IMR-90 (cell line): Measurements from ENCODE around the gene DMD. TPM values are rescaled to one million over a fixed set of nuclear protein-coding genes. Genes with fewer than 3 reads are reported as not detected.

Experiments
- ATAC-seq: fragments of 200-7000 bp; cut with Tn5 transposase; 2 replicates; pipeline ENCODE4 v1.9.1; 2020; ENCODE audit warnings: low read depth, mild to moderate bottlenecking, moderate library complexity
- BruUV-seq: library from RNA; stranded (reverse); fragments of 400-500 nt; replicated peaks from 2 replicates; lab custom pipeline; 2021; lab: Mats Ljungman, UMichigan
- CTCF ChIA-PET: fragments of 300-600 bp; formaldehyde crosslinking; extraction: SDS; loops from one replicate; lab custom pipeline; 2021; ENCODE audit warnings: antibody characterized with exemption; lab: Yijun Ruan, JAX
- POLR2A ChIA-PET: fragments of 300-600 bp; sonication (Branson Sonifier 250); formaldehyde crosslinking; loops from one replicate; lab custom pipeline; 2022; ENCODE audit warnings: antibody characterized with exemption; ENCODE audit not compliant: unreplicated experiment; lab: Charles Lee
- DNase-seq: peaks from one replicate; pipeline ENCODE4 v3.0.0; 2013
- H2AFZ ChIP-seq: replicated peaks from 2 replicates; pipeline ENCODE3; 2013; ENCODE audit warnings: low read length, mild to moderate bottlenecking; ENCODE audit not compliant: poor library complexity
- H2AK5ac ChIP-seq: 2 replicates; pipeline ENCODE4 v1.6.1; 2013; ENCODE audit warnings: low read depth, low read length, inconsistent platforms
- H2AK9ac ChIP-seq: replicated peaks from 2 replicates; pipeline ENCODE3; 2013; ENCODE audit warnings: mild to moderate bottlenecking, low read depth, low read length, moderate library complexity; ENCODE audit not compliant: poor library complexity
- H2BK120ac ChIP-seq: 2 replicates; pipeline ENCODE4 v1.6.1; 2013; ENCODE audit warnings: low read depth, low read length, inconsistent platforms
- H2BK15ac ChIP-seq: 3 replicates; pipeline ENCODE4 v1.6.1; 2013; ENCODE audit warnings: low read depth, low read length, inconsistent platforms
- H2BK20ac ChIP-seq: 2 replicates; pipeline ENCODE4 v1.6.1; 2013; ENCODE audit warnings: low read depth, mild to moderate bottlenecking, inconsistent platforms, low read length, moderate library complexity
- H2BK5ac ChIP-seq: 2 replicates; pipeline ENCODE4 v1.6.1; 2013; ENCODE audit warnings: mild to moderate bottlenecking, low read depth, low read length, inconsistent platforms; ENCODE audit not compliant: poor library complexity, severe bottlenecking
- H3K14ac ChIP-seq: replicated peaks from 2 replicates; pipeline ENCODE4 v1.6.1; 2013; ENCODE audit warnings: low read depth, low read length, inconsistent platforms
- H3K18ac ChIP-seq: 2 replicates; pipeline ENCODE4 v1.6.1; 2013; ENCODE audit warnings: low read depth, low read length, control low read depth
- H3K23ac ChIP-seq: 2 replicates; pipeline ENCODE4 v1.6.1; 2013; ENCODE audit warnings: low read depth, low read length, inconsistent platforms
- H3K27ac ChIP-seq: 2 replicates; pipeline ENCODE4 v1.5.1; 2013; ENCODE audit warnings: mild to moderate bottlenecking, control low read depth, low read length; ENCODE audit not compliant: insufficient read depth
- H3K27me3 ChIP-seq: 2 replicates; pipeline ENCODE4 v1.6.1; 2013; ENCODE audit warnings: low read length; ENCODE audit not compliant: control insufficient read depth, insufficient read depth
- H3K36me3 ChIP-seq: 2 replicates; pipeline ENCODE4 v1.6.1; 2013; ENCODE audit warnings: low read length, mixed read lengths; ENCODE audit not compliant: control insufficient read depth, insufficient read depth
- H3K4ac ChIP-seq: 2 replicates; pipeline ENCODE4 v1.6.1; 2013; ENCODE audit warnings: low read depth, low read length, inconsistent platforms
- H3K4me1 ChIP-seq: 2 replicates; pipeline ENCODE4 v1.6.1; 2013; ENCODE audit warnings: low read length, mixed read lengths; ENCODE audit not compliant: control insufficient read depth, insufficient read depth
- H3K4me2 ChIP-seq: 2 replicates; pipeline ENCODE4 v1.6.1; 2013; ENCODE audit warnings: low read depth, mild to moderate bottlenecking, control low read depth, low read length, moderate library complexity
- H3K4me3 ChIP-seq: 2 replicates; pipeline ENCODE4 v1.5.1; 2013; ENCODE audit warnings: low read depth, mild to moderate bottlenecking, control low read depth, low read length, moderate library complexity; ENCODE audit not compliant: insufficient read depth
- H3K56ac ChIP-seq: 2 replicates; pipeline ENCODE4 v1.6.1; 2013; ENCODE audit warnings: low read length, inconsistent platforms; ENCODE audit not compliant: insufficient read depth; ENCODE audit errors: extremely low read depth
- H3K79me1 ChIP-seq, 2 experiments: 2 replicates each; pipeline ENCODE4 v1.6.1; 2013; ENCODE audit warnings: low read length in 2 of 2, inconsistent platforms in 1 of 2, low read depth in 1 of 2
- H3K9ac ChIP-seq: 2 replicates; pipeline ENCODE4 v1.6.1; 2013; ENCODE audit warnings: low read depth, low read length, control low read depth
- H3K9me1 ChIP-seq: 2 replicates; pipeline ENCODE4 v1.6.1; 2013; ENCODE audit warnings: low read length, inconsistent platforms; ENCODE audit not compliant: insufficient read depth
- H3K9me3 ChIP-seq: 2 replicates; pipeline ENCODE4 v1.6.1; 2013; ENCODE audit warnings: low read length; ENCODE audit not compliant: control insufficient read depth, insufficient read depth
- H4K20me1 ChIP-seq: 2 replicates; pipeline ENCODE4 v1.6.1; 2013; ENCODE audit warnings: low read length, inconsistent platforms; ENCODE audit not compliant: insufficient read depth
- H4K5ac ChIP-seq: 2 replicates; pipeline ENCODE4 v1.6.1; 2013; ENCODE audit warnings: mild to moderate bottlenecking, low read depth, low read length, control low read depth
- H4K8ac ChIP-seq, 2 experiments: 2 replicates each; pipeline ENCODE4 v1.6.1; 2013; ENCODE audit warnings: low read depth in 2 of 2, low read length in 2 of 2, control low read depth in 1 of 2, inconsistent platforms in 1 of 2
- H4K91ac ChIP-seq: 2 replicates; pipeline ENCODE4 v1.6.1; 2013; ENCODE audit warnings: low read depth, low read length, inconsistent platforms; ENCODE audit not compliant: insufficient read depth
- BHLHE40 ChIP-seq: fragments of 150-350 bp; IDR thresholded peaks from 2 replicates; pipeline ENCODE4 v1.6.1; 2016; ENCODE audit warnings: mild to moderate bottlenecking, low read depth, low read length
- CHD1 ChIP-seq: IDR thresholded peaks from 2 replicates; pipeline ENCODE4 v1.6.1; 2012; ENCODE audit warnings: low read depth, low read length, improper control_type of control experiment
- ELK1 ChIP-seq: fragments of 150-350 bp; IDR thresholded peaks from 2 replicates; pipeline ENCODE4 v1.6.1; 2016; ENCODE audit warnings: low read depth, mild to moderate bottlenecking, low read length, moderate library complexity, borderline replicate concordance
- FOS ChIP-seq: fragments of 150-350 bp; IDR thresholded peaks from 2 replicates; pipeline ENCODE4 v1.6.1; 2016; ENCODE audit warnings: low read depth, low read length
- MAFK ChIP-seq: IDR thresholded peaks from 2 replicates; pipeline ENCODE4 v1.6.1; 2012; ENCODE audit warnings: low read depth, low read length, improper control_type of control experiment
- MAZ ChIP-seq: IDR thresholded peaks from 2 replicates; pipeline ENCODE4 v1.6.1; 2012; ENCODE audit warnings: low read depth, mild to moderate bottlenecking, low read length, improper control_type of control experiment, moderate library complexity, borderline replicate concordance
- NFE2L2 ChIP-seq: fragments of 150-350 bp; IDR thresholded peaks from 2 replicates; pipeline ENCODE4 v1.6.1; 2016; ENCODE audit warnings: low read depth, mild to moderate bottlenecking, low read length
- POLR2A ChIP-seq: IDR thresholded peaks from 2 replicates; pipeline ENCODE4 v1.6.1; 2012; ENCODE audit warnings: mild to moderate bottlenecking, low read depth, low read length
- RAD21 ChIP-seq: IDR thresholded peaks from 2 replicates; pipeline ENCODE4 v1.6.1; 2012; ENCODE audit warnings: low read length, improper control_type of control experiment
- RFX5 ChIP-seq: IDR thresholded peaks from 2 replicates; pipeline ENCODE4 v1.8.0; 2012; ENCODE audit warnings: low read depth, mild to moderate bottlenecking, low read length, moderate library complexity
- SMC3 ChIP-seq: fragments of 150-350 bp; IDR thresholded peaks from 2 replicates; pipeline ENCODE4 v1.6.1; 2016; ENCODE audit warnings: low read depth, mild to moderate bottlenecking, antibody characterized with exemption, low read length, moderate library complexity
- USF2 ChIP-seq: fragments of 150-350 bp; IDR thresholded peaks from 2 replicates; pipeline ENCODE4 v1.6.1; 2017; ENCODE audit warnings: mild to moderate bottlenecking, antibody characterized with exemption, low read length, low read depth
- WGBS, 2 experiments: methylation state at CpG; one replicate each; pipeline versions ENCODE4 v1.1.5 to v1.1.7; 2013; ENCODE audit warnings: missing lambda C conversion rate in 2 of 2; ENCODE audit not compliant: insufficient read length in 1 of 2; ENCODE audit errors: extremely low coverage in 2 of 2; 5-methylcytosine and 5-hydroxymethylcytosine counted together
- dilution Hi-C: fragments of 300-500 bp; cut with HindIII; formaldehyde crosslinking; loops from one replicate; pipeline ENCODE4 v1.14.3; 2018; ENCODE audit warnings: low sequenced_read_pairs; ENCODE audit not compliant: unreplicated experiment
- in situ Hi-C: fragments of 300-500 bp; cut with MboI; formaldehyde crosslinking; loops from 3 replicates; pipeline ENCODE4 v1.14.3; 2019; ENCODE audit warnings: low sequenced_read_pairs, inconsistent platforms, mixed read lengths
- intact Hi-C: fragments of 100-400 bp; cut with micrococcal nuclease; formaldehyde crosslinking; loops from 2 replicates; pipeline ENCODE4 v1.10.0; 2022
- polyA plus RNA-seq, 3 experiments: library from polyadenylated mRNA; depleted of rRNA; stranded (reverse); fragments of >200 nt; gene quantifications; 2 replicates each; pipeline ENCODE4 v1.2.3, GENCODE V29; 2012; ENCODE audit warnings: low replicate concordance in 1 of 3
- total RNA-seq: library from RNA; depleted of rRNA; stranded (reverse); fragments of >200 nt; gene quantifications from 2 replicates; pipeline ENCODE4 v1.2.3, GENCODE V29; 2012

Gene DMD
- total and polyA plus RNA-seq, 2 of the 4 experiments (the other 2 are of a cell fraction): 6.6 to 11.8 TPM

DNA sequence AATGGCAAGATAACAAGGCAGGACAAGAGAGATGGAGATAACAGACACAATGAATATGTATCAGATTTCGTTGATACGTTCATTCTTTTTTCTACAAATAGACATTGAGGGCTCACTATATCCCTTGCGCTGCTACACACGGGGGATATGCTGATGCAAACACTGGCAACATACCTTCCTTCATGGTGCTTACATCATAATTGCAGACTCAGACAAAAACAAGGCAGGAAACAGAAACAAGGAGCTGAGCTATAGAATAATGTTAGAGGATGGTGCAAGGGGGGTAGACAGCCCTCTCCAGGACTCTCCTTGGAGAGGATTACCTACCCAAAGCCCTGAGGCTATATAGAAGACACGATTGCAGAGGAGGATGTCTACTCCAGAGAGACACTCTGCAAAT, 1069.5 kb downstream of the DMD start:
- Histone ChIP-seq H3K4ac (no peak overlapping the region), H3K27me3 (no peaks in the 10 kb centered on the region), H3K14ac (no peak overlapping the region), H4K5ac (no peak overlapping the region), H3K9me3 (no peaks in the 10 kb centered on the region), H2AK9ac (no peak overlapping the region), H3K27ac (no peak overlapping the region), H4K8ac (no peak overlapping the region), H2BK5ac (no peak overlapping the region), H3K79me1 (no peaks in the 10 kb centered on the region), H3K36me3 (no peaks in the 10 kb centered on the region), H2BK20ac (no peak overlapping the region), H4K91ac (no peak overlapping the region), H2BK15ac (no peak overlapping the region), H3K4me2 (no peak overlapping the region), H2AK5ac (no peak overlapping the region), H2BK120ac (no peak overlapping the region), H4K20me1 (no peaks in the 10 kb centered on the region), H3K4me1 (no peaks in the 10 kb centered on the region), H3K9me1 (no peaks in the 10 kb centered on the region), H3K18ac (no peak overlapping the region), H3K23ac (no peak overlapping the region), H3K9ac (no peak overlapping the region), H3K4me3 (no peak overlapping the region), H2AFZ (no peak overlapping the region), H3K56ac (no peak overlapping the region)
- TF ChIP-seq MAFK (no peak), NFE2L2 (no peak), CHD1 (no peak), ELK1 (no peak), BHLHE40 (no peak), SMC3 (no peak), MAZ (no peak), RAD21 (no peak), RFX5 (no peak), POLR2A (no peak), USF2 (no peak), FOS (no peak)
- WGBS, 2 experiments: 69% methylated on average over 2 of the region's 5 CpGs; no CpG with 5 or more reads in 1 of the 2 experiments
- ChIA-PET POLR2A (no interaction called here), CTCF (no interaction called here)
- in situ Hi-C loops (no loop called here), dilution Hi-C loops (no loop called here), intact Hi-C loops (no loop called here)
- no peak for DNase-seq
- ATAC-seq: no peak
- no TSS peak for BruUV-seq
